Glomerular endothelial cell (primary cell): ENCODE measurements around the gene ZFPM1. TPM values are rescaled to one million over a fixed set of nuclear protein-coding genes. Genes with fewer than 3 reads are reported as not detected.

Experiments used
- DNase-seq: peaks from one replicate; pipeline ENCODE4 v3.0.0-alpha.2; 2011; ENCODE audit warnings: low read depth, low spot score; ENCODE audit errors: extremely low read depth
- total RNA-seq: library from RNA; depleted of rRNA; stranded (reverse); fragments of >200 nt; gene quantifications from 2 replicates; pipeline ENCODE4 v1.2.3, GENCODE V29; 2015

Gene ZFPM1
- total RNA-seq, 1 donor from 2014 or later = 3.3 TPM

DNA sequence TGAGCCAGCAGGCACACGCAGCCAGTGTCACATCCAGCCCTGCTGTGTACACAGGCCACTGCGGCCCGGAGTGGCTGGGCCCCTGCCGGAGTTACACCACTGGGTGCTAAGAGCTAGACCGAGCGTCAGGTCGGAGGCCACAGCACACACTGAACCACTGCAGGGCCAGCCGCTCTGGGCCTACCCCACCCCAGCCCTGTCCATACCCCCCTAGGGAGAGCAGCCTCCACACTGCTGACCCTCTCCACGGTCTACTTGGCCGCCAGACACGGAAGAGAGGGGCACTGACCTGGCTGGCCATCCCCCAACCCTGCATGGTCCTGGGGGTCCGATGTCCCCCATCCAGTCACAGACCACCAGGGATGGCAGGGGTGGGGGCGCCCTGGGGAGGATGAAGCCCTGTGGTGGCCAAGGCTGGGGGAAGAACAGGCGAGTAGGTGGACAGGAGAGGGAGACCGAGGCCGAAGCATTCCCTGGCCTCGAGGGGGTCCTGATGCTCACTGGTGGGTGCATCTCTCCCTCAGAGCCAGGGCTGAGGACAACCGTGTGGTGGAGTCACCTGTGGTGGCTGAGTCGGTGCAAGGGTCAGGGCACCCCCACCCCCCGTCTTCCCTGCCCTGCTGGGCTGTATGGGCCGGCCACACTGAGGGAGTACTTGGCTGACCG, 82.2 kb downstream of the ZFPM1 start:
- no peak for DNase-seq

DNA sequence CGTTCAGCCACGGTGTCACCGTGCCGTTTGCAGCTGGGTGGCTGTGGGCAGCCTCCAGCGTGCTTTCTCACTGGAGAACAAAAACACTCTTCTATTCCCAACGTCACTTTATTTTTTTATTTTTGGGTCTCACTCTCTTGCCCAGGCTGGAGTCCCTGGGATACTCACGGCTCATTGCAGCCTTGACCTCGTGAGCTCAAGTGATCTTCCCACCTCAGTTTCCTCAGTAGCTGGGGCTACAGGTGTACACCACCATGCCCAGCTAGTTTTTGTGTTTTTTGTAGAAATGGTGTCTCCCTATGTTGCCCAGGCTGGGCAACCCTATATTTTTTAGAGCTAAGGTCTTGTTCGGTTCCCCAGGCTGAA, 82.8 kb downstream of the ZFPM1 start:
- DNase-seq = no peak

DNA sequence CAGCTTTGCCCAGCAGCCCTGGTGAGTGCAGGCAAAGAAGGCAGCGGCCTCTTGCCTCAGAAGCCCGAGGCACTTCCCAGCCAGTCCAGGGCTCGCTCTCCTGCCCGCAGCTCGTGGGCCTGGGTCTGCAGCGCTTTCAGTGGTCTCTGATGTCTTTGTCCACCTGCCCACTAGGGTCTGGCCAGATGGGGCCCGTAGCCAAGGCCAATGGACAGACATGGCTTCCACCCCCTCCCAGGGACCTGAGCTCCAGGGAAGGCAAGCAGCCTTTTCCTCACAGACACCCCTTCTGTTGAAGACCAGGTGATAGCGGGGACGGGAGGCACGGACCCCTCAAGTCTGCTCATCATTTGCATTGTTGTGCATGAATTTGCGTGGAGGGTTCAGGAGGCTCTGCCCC, 83.4 kb downstream of the ZFPM1 start:
- DNase-seq = no peak

DNA sequence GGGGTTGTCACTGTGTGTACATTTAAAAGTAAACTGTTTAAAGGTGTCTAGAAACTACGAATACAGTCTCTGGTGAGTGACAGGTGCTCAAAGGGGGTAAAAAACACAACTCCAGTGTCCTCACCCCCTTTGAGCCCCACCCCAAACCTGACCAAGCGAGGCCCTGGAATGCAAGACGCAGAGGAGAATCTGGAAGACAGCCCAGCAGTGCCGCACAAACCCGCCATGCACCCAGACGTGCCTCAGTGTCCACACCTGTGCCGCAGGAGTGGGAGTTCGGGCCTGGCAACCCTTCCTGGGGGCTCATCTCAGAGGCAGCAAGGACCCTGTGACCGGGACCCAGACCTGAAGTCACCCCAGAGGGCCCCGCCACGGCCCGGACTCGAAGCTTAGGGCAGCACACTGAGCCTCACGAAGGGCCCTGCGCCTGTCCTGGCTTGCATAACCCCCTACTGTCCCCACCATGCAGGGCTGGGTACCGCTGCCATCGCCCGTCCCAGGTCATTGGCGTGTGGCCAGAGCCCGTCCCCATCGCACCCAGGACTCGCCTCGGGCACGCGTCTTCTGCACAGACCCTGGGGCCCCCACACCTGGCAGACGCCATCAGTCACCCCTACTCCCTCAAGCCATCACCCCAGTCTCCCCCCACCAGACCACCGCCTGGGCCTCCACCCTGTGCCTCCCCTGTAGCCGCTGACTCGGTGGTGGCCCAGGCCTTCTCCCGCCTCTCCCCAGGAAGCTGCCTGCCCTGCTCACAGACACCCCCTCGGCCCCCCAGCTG, 84.1 kb downstream of the ZFPM1 start:
- no peak for DNase-seq

DNA sequence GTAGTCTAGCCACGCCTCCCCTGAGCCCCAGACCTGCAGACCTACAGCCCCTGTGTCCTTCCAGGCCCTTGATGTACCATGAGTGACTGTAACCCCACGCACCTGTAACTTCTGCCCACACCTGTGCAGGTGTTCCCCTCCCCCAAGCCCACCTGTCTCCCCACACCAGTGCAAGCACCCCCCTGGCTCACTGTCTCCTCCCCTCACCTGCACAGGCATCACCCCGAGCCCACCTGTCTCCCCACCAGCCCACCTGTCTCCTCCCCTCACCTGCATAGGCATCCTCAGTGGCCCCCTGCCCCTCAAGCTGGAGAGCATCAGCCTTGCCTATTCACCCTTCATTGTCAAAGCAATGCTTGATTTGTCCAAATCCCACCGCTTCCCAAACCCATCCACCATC, 84.8 kb downstream of the ZFPM1 start:
- DNase-seq = no peak

DNA sequence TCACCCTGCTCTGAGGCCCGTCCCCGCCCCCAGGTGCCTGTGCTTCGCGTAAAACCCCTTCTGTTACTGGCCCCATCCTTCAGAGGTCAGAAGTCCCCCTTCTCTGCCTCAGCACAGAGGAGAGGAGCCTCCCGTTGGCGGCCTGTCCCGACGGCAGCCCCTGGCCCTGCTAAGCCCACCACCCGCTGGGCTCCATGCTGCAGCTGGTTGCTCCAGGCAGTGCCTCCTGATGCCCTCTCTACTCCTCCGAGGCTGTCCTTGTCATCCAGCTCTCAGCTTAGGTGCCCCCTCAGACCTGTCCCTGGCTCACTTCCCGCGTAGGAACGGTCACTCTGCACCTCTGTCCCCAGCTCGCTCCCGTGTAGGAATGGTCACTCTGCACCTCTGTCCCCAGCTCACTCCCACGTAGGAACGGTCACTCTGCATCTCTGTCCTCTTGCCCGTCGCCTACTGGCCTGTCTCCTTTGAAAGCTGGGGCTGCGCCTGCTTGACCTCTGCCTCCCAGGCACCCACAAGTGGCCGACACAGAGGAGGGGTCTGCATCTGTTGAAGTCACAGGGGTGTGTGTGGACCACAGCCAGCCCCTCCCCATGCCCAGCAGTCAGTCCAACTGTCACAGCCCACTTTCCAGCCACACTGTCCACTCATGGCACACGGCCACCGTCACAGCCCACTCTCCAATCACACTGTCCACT, 85.4 kb downstream of the ZFPM1 start:
- DNase-seq = no peak

DNA sequence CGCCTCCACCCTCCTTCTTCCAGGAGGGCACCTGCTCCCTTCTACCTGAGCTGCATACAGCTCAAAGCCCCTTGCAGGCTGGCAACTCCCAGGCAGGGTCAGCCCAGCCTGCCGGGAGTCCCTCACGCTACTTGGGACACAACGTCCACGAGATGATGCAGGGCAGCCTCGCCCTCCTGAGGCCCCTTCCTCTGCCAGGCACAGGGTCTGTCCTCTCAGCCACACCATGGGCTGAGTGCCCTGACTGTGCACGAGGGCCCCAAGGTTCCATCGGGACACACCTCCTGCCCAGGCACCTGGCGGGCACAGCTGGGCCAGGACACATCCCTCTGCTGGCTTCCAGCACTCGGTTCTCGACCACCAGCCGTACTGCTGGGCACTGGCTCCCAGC, 86.2 kb downstream of the ZFPM1 start:
- no peak for DNase-seq

DNA sequence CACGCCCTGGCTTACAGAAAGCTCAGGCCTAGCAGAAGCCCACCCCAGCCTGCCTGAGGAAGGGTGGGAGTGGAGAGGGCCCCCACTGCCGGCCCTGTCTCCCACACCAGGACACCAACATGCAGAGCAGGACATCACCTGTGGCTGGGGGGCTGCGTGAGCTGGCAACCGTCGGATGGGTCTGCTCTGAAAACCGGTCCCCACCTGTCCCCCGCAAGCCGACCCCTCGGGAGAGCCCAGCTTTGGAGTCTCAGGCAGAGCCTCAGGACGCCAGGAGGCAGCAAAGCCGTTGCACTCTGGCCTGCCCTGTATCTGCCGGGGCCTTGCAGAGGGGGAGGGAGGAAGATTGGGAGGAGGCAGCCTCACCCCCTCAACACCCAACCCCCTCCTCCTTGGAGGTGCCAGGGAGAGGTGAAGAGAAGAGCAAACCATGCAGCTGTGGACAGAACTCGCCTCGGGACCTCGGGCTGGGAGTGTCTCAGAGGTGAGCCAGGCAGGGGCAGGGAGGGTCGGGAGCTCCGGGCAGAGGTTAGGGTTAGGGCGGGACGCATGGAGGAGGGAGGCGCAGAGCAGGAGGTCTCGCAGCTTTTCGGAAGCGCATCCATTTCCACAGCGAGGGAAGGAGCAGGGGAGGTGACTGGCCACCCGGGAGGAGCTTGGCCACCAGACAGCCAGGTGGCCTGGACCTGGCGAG, 86.7 kb downstream of the ZFPM1 start:
- DNase-seq = no peak

DNA sequence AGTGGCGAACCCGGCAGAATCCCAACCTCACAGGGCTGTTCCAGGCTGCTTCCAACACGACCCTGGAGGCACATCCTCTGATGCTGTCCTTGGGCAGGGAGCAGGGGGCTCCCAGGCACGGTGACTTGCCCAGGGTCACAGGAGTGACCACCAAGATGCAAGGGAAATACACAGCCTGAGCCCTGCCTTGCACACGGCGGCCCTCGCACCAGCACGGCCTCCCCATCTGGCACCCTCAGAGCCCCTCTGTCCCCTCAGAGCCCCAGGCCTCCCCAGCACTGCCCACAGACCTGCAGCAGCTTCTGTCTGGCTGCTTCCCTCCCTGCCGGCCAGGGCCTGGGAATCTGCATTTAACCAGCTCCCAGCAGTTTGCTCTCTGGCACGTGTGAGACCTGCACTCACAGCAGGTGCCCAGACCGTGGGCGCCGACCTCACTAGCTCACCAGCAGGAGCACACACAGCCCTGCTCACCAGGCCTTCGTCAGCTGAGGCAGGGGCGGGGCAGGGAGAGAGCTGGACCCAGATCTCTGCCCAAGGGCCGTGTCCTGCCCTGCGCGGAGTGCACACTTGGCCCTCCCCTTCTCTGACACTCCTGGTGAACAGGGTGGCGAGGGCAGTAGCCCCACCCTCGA, 87.4 kb downstream of the ZFPM1 start:
- no peak for DNase-seq

DNA sequence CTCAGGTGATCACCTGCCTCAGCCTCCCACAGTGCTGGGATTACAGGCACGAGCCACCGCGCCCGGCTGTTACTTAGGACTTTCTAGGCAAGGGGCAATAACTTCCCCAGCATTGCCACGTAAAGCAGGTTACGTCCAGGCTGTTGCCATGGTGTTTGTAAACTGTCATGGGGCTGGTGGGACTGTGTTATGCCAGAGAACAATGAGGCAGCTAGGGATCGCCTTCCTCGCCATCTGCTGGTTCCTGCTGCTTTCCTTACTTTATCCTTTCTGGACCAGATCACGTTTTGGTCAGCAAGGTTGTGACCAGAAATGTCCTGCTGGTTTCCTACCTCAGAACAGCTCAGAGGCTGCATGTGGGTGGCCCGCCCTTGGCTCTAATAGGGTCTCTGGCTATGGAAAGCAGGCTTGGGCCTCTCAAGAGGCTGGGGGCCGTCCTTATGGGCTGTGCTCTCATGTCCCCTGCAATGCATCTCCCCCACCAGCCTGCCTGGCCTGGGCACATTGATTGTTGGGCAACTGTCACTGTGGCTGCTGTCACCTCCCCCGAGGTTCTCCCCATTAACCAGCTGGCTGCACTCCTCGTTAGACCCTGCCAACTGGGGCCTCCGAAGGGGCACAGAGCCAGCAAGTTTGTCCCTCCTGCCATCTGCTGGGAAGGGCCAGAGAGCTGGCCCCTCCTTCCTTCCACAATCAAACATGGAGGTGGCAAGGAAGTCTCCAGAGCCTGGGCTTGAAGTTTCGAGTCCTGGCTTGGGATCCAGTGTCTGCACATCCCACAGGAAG, 88.9 kb downstream of the ZFPM1 start:
- DNase-seq = no peak

DNA sequence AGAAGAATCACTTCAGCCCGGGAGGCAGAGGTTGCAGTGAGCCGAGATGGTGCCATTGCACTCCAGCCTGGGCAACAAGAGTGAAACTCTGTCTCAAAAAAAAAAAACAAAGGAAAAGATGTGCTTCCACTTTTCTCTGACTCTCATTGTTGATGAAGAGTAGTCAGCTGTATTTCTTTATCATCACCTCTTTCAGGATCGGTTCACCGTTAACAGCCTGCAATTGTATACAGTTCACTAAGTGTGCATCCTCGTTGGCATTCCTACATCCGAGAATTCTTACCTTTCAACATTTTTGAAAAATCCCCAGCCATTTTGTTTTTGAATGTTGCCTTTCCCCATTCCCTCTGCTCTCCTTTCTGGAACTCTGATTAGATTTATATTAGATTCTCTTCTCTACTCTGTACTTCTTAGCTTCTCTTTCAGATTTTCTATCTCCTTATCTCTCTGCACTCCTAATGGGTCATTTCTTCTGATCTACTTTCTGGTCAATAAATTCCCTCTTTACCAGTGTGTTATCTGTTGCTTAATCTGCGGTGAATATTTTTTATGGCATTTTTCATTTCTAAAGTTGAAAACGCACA, 90.2 kb downstream of the ZFPM1 start:
- DNase-seq = no peak

DNA sequence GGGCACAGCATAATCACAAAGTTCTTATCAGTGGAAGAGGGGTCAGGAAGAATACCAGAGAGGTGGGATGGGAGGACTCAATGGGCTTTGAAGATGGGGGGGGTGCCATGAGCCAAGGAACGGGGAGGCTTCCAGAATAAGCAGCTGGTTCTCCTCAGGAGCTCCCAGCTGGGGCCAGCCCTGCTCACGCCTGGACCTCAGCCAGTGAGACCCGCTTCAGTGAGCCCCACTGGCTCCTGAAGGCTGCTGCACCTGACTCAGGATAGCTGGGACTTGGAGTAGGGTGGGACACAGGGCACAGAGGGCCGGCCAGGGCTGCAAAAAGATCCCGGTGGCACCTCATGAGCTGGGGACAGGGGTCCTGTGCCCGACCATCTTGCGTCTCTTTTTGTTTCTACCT, 92.7 kb downstream of the ZFPM1 start:
- no peak for DNase-seq

DNA sequence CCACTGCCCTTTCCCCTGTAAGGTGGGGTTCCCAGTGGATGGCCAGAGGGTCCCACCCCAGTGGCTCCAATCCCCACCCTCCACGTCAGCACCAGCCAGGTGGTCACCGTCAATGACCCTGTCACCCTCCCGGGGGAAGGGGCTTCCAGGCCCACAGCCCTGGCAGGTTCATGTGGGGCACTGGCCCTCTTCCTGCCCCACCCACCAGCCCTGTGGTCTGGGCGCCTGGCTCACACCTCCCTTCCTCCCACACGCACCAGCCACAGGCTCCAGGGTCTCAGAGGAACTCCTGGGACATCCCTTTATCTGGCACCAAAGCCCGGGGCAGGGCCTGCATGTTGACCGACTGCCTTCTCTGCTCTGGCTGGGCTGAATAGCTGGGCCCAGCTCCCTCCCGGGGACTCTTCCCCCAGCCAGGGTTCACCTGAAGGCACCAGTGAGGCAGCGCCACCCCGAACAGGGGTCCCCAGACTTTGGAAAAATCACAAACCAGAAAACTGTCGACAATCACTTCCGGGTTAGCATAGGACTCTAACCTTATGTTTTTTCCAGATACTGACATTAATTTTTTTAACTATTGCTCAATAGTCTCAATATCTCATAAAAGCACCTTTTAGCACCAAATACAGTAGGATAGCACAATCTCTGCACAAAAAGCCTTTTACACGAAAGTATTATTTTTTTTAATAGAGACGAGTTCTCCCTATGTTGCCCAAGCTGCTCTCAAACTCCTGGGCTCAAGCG, 95.2 kb downstream of the ZFPM1 start:
- no peak for DNase-seq

DNA sequence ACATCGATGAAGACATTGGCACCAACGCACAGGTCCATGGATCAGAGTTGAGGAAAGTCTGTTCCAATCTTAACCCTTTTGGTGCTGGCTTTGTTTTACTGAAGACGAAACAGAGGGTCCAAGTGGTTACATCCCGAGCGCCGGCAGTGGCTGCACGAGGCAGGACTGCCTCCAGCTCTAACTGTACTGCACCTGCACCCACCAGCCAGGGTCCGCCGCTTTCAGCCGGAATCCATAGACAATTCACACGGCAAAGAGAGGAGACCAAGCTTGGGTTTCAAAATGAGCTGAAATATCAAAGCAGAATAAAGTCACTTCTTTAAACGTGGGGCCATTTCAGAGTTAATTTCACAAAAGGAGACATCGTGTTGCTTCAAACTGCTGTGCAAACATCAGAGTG, 95.9 kb downstream of the ZFPM1 start:
- no peak for DNase-seq

DNA sequence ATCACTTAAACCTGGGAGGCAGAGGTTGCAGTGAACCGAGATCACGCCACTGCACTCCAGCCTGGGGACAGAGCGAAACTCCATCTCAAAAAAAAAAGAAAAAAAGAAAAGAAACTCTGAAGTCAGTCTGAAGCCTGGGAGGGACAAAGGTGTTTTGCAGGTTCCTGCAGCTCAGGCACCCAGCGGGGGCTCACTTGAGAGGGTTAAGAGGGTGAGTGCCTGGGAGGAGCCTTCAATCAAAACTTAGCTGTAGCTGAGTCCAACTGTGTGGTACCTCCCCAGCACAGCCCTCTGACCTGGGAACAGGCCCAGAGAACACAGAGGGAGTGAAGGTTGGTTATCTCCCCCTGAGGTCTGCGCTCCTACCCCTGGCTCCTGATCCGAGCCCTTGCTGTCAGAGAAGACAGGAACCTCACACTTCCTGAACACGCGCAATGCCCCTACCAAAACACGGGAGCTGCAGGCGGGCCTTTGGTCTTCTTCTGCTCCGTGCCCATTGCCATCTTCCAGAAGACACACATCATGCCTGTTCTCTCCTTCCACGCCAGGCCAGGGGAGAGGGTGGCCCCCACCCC, 96.7 kb downstream of the ZFPM1 start:
- DNase-seq = no peak

DNA sequence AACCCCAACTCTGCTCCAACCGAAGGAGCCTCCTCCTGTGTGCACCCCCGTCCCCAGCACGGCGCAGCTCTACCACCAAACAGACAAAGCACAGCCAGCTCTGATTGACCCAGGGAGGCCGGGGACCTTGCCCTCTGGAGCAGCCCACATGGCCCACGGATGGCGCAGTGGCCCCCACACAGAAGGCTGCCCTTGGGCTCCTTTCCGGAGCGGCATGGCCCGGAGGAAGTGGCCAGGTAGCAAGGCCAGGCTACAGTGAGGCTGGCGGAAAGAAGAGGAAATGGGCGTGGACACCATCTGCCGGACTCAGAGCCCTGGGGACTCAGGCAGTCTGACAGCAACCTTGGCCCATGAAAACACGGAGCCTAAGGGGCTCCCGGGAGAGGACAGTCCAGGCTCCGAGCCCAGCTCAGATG, 97.2 kb downstream of the ZFPM1 start:
- DNase-seq = no peak

DNA sequence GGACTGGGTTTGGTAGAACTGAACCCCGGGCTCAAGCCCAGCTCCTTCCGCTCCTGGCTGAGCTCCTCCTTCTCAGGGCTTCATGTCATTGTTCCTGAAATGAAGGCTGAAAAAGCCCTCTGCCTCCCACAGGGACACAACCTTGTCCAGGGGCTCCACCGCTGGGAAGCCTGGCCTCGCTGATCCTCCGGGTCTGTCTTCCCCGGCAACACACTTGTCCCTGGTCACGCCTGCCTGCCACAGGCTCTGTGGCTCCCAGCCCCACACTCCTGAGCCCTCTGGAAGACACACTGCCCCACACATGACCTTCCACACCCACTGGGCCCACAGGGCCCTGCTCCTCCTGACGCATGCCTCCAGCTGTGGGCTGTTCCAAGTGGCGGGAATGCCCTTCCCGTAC, 99.1 kb downstream of the ZFPM1 start:
- DNase-seq = no peak

DNA sequence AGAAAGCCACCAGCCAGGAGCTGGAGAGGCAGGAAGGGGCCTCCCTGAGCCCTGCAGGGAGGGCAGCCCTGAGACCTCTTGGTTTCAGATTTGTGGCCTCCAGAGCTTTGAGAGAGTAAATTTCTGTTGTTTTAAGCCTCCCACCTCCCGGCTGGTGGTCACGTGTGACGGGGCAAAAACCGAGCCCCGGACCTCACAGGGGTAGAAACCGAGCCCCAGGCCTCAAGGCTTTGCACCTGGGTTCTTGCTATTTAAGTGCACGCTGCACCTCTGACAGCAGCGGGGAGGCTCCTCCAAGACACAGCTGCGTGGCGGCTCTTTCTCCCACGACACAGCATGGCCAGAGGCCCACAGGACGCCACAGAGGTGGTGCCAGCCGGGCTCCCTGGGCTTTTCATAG, 99.7 kb downstream of the ZFPM1 start:
- DNase-seq = no peak

DNA sequence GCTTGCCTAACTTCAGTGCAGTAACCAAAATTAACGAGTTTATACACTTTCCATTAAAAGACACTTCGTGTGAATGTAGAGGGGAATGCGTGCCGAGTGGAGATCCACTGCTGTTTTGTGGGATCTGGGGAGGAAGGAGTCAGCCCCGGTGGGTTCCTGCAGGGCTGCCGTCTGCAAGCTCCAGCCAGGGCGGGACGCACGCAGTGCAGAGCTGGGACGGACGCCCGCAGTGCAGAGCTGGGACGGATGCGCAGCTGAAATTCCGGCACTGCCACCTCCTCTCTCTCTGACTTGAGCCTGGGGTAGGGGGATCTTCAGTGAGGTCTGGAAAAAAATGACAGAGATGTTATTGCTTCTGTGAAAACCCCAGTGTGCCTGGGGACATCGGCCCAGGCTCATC, 100.7 kb downstream of the ZFPM1 start:
- no peak for DNase-seq
